ENCODE measurements around the gene BEGAIN. TPM values are rescaled to one million over a fixed set of nuclear protein-coding genes. Genes with fewer than 3 reads are reported as not detected.

Gene BEGAIN
- total RNA-seq (2021; fragmentation: NEBNext Ultra II Directional; extraction: Animal tissue kit (Norgen Biotek cat#: 25700)) (2.1 and 3.0 TPM in 2 replicates), polyA plus RNA-seq (2011; rRNA removed) (2.9 and 3.7 TPM in 2 replicates), polyA minus RNA-seq (2011; rRNA and poly(A)+ RNA removed) (1.0 and 1.7 TPM in 2 replicates)
- 2.7 TPM for polyA plus RNA-seq (2011; cell fraction: cytosol; rRNA removed)
- 5.0 TPM for polyA plus RNA-seq (2011; cell fraction: nucleus; rRNA removed)
- polyA plus RNA-seq (2012, experiment 1 of 2), result 2.0 to 3.5 TPM (median 2.7 TPM) in 4 replicates
- 1.5 TPM for polyA plus RNA-seq (2012, experiment 2 of 2)
- 1.6 TPM for polyA plus RNA-seq (2013, experiment 1 of 2)
- 1.8 TPM for polyA plus RNA-seq (2013, experiment 2 of 2)
- polyA minus RNA-seq (2011; cell fraction: cytosol; rRNA and poly(A)+ RNA removed), result 1.4 TPM
- 1.9 TPM for polyA minus RNA-seq (2011; cell fraction: nucleus; rRNA and poly(A)+ RNA removed)
- long read RNA-seq, experiment 1, partial matches to known transcripts, result 1 of 5 reads
- long read RNA-seq, experiment 1, other reads (novel, unspliced or antisense), result 3 of 5 reads
- long read RNA-seq, experiment 2, result 0 reads

- Histone ChIP-seq H3K79me2 (ENCODE audit: control insufficient read depth in 1 of 2, insufficient read depth in 2 of 2, low read length in 2 of 2) (no peaks in the 10 kb centered on the region), H3K4ac (replicated peaks; ENCODE audit: insufficient read length, low read depth, low read length) (no peak within 1 kb of the TSS), H3K4me3 (ENCODE audit: extremely low read depth in 1 of 4, insufficient read depth in 2 of 4, low read depth in 3 of 4, low read length in 4 of 4) (peak within 1 kb of the TSS; percentile 28 to 70 (median 34)), H4K91ac (replicated peaks; ENCODE audit: insufficient read length, low read length) (peak within 1 kb of the TSS; percentile 75), H3K14ac (ENCODE audit: insufficient read length) (no peak within 1 kb of the TSS), H2BK120ac (replicated peaks; ENCODE audit: low read depth, low read length) (no peak within 1 kb of the TSS), H3K23me2 (ENCODE audit: low read depth, low read length) (peaks cover 12% of the 10 kb centered on the region; the same call in 1 of the 2 replicates), H2AK5ac (ENCODE audit: low read depth, low read length) (no peak within 1 kb of the TSS), H2BK5ac (ENCODE audit: low read depth, low read length) (no peak within 1 kb of the TSS), H2BK12ac (ENCODE audit: low read depth, low read length) (peak within 1 kb of the TSS; percentile 23; the same call in 1 of the 2 replicates), H4K8ac (ENCODE audit: extremely low read depth, insufficient read depth, low read length) (peak within 1 kb of the TSS; percentile 86), H3K23ac (ENCODE audit: insufficient read length) (no peak within 1 kb of the TSS), H3K79me1 (ENCODE audit: low read depth, low read length) (no peaks in the 10 kb centered on the region), H4K20me1 (replicated peaks in 1 of 2; ENCODE audit: control insufficient read depth in 1 of 2, insufficient read depth in 2 of 2, low read length in 2 of 2) (peaks cover 0 to 1% of the 10 kb centered on the region in 2 experiments), H2AFZ (ENCODE audit: low read length) (peak within 1 kb of the TSS; percentile 70; the same call in 1 of the 2 replicates), H3K56ac (replicated peaks; ENCODE audit: insufficient read length, low read depth, low read length) (no peak within 1 kb of the TSS), H3K18ac (ENCODE audit: extremely low read depth, low read length) (0 out of 2 replicates have a peak within 1 kb of the TSS, but pooled peaks have one; percentile 83), H3K9ac (replicated peaks in 1 of 4; ENCODE audit: extremely low read depth in 1 of 4, low read depth in 3 of 4, low read length in 3 of 4) (no peak within 1 kb of the TSS), H2BK20ac (ENCODE audit: low read length) (0 out of 2 replicates have a peak within 1 kb of the TSS, but pooled peaks have one; percentile 48), H4K5ac (ENCODE audit: insufficient read length, low read depth, low read length) (no peak within 1 kb of the TSS), H3K27me3 (replicated peaks in 1 of 4; ENCODE audit: control insufficient read depth in 3 of 4, extremely low read depth in 1 of 4, insufficient read depth in 3 of 4, low read length in 3 of 4) (peaks cover 20 to 37% (median 33%) of the 10 kb centered on the region in 4 experiments), H3K36me3 (ENCODE audit: control insufficient read depth in 2 of 4, insufficient read depth in 4 of 4, low read length in 3 of 4) (no peaks in the 10 kb centered on the region), H3K27ac (ENCODE audit: low read depth, low read length) (no peak within 1 kb of the TSS), H3K4me1 (replicated peaks in 1 of 4; ENCODE audit: control insufficient read depth in 3 of 4, insufficient read depth in 4 of 4, low read length in 3 of 4) (peaks cover 0 to 15% (median 3%) of the 10 kb centered on the region in 4 experiments; a peak in 3 of 7 replicates), H3K9me3 (ENCODE audit: insufficient read depth in 2 of 2, low read depth in 1 of 2, low read length in 1 of 2) (no peaks in the 10 kb centered on the region), H3K4me2 (ENCODE audit: insufficient read depth in 1 of 2, low read depth in 2 of 2, low read length in 2 of 2) (peak within 1 kb of the TSS; percentile 76 to 77), H2BK15ac (ENCODE audit: low read length) (peak within 1 kb of the TSS; percentile 81; the same call in 1 of the 2 replicates)
- ChIA-PET POLR2A (ENCODE audit: partially characterized antibody) (interaction anchor here (1.2 kb wide), 1 partner anchor 54 kb away, joined by 4 read pairs; no protein-coding TSS in a partner anchor), CTCF (ENCODE audit: partially characterized antibody) (interaction anchor here (1.3 to 2.1 kb wide), 3 partner anchors 54 to 203 kb away, joined by 4 to 6 read pairs (median 6); no protein-coding TSS in a partner anchor)
- no peak for TF ChIP-seq SIN3A (conservative IDR thresholded peaks at IDR 0.05 in 1 of 2, IDR thresholded peaks at IDR 0.05 in 1 of 2; ENCODE audit: low read depth in 1 of 2, low read length in 2 of 2)
- TF ChIP-seq YY1 (IDR thresholded peaks at IDR 0.05; ENCODE audit: low read depth, low read length), result no peak
- no peak for TF ChIP-seq SIRT6 (IDR thresholded peaks at IDR 0.05; ENCODE audit: low read length)
- no peak for TF ChIP-seq POLR2AphosphoS5 (IDR thresholded peaks at IDR 0.05; ENCODE audit: low read depth, low read length)
- no peak for TF ChIP-seq PHF8 (conservative IDR thresholded peaks at IDR 0.05; ENCODE audit: low read depth, low read length)
- no peak for TF ChIP-seq CREB1 (IDR thresholded peaks at IDR 0.05)
- FAIRE-seq (no peak), DNase-seq (ENCODE audit: low read depth in 1 of 2, low spot score in 2 of 2) (no peak)
- WGBS, 2 experiments (ENCODE audit: extremely low coverage in 1 of 2, insufficient coverage in 1 of 2, insufficient read length in 1 of 2, insufficient replicate concordance in 2 of 2, low coverage in 1 of 2, low lambda C conversion rate in 2 of 2, missing lambda C conversion rate in 1 of 2), result 0% methylated on average over 1 of the region's 90 CpGs; no CpG with 5 or more reads in 1 of the 2 experiments
These were observed at the start of gene BEGAIN for GRCh38 chr14:100587086-100587762. Gene BEGAIN (minus strand): TSS chr14:100587417. CDS start chr14:100587290, 127 bp downstream.

Measured in H1 (cell line).